HepG2 (cell line): ENCODE measurements around the gene SDC3. TPM values are rescaled to one million over a fixed set of nuclear protein-coding genes. Genes with fewer than 3 reads are reported as not detected.

Experiments used
- GATAD2A ChIP-seq: IDR thresholded peaks from 2 replicates; pipeline ENCODE4 v1.6.1; 2016
- HOXA5 ChIP-seq: sonication (generic); formaldehyde crosslinking; IDR thresholded peaks from 2 replicates; pipeline ENCODE4 v1.4.0; 2020; ENCODE audit warnings: missing genetic modification reagents
- IRF2 ChIP-seq: IDR thresholded peaks from 2 replicates; pipeline ENCODE4 v1.6.1; 2018; ENCODE audit warnings: missing genetic modification reagents, missing compliant biosample characterization
- NR2F2 ChIP-seq: IDR thresholded peaks from 2 replicates; pipeline ENCODE4 v1.6.1; 2012; ENCODE audit warnings: low read depth, inconsistent platforms, borderline replicate concordance
- PRMT3 ChIP-seq: sonication (generic); formaldehyde crosslinking; IDR thresholded peaks from 2 replicates; pipeline ENCODE4 v1.8.1; 2022; ENCODE audit warnings: low read depth, mild to moderate bottlenecking, moderate library complexity, missing genetic modification reagents, borderline replicate concordance
- PRPF4 ChIP-seq: fragments of 200-400 bp; formaldehyde crosslinking; IDR thresholded peaks from 2 replicates; pipeline ENCODE4 v1.6.1; 2016; ENCODE audit warnings: low read length, low read depth; ENCODE audit not compliant: poor library complexity, severe bottlenecking
- SMARCC2 ChIP-seq: fragments of 450-650 bp; IDR thresholded peaks from 2 replicates; pipeline ENCODE4 v1.6.1; 2017; ENCODE audit warnings: antibody characterized with exemption, mild to moderate bottlenecking
- ZNF317 ChIP-seq: sonication (generic); formaldehyde crosslinking; IDR thresholded peaks from 2 replicates; pipeline ENCODE4 v1.5.0; 2020; ENCODE audit warnings: mild to moderate bottlenecking, missing genetic modification reagents
- ZNF33B ChIP-seq: sonication (generic); formaldehyde crosslinking; IDR thresholded peaks from 2 replicates; pipeline ENCODE4 v1.5.1; 2020; ENCODE audit warnings: mild to moderate bottlenecking, missing genetic modification reagents
- ZSCAN30 ChIP-seq: sonication (generic); formaldehyde crosslinking; IDR thresholded peaks from 2 replicates; pipeline ENCODE4 v1.5.0; 2020; ENCODE audit warnings: mild to moderate bottlenecking, missing genetic modification reagents
- polyA plus RNA-seq, 8 experiments: library from polyadenylated mRNA; depleted of rRNA in 3 of 8; stranded (reverse) in 7 of 8; unstranded in 1 of 8; fragments of >200 nt; fragmentation: Illumina TruSeq in 4 of 8; extraction: Trizol in 4 of 8; gene quantifications; 2 replicates each; pipeline versions ENCODE4 v1.2.1 to v1.2.3, GENCODE V29; 2011 to 2016; ENCODE audit warnings: low read depth in 4 of 8, missing spikeins in 1 of 8, mixed read lengths in 1 of 8; ENCODE audit not compliant: insufficient read depth in 1 of 8
- total RNA-seq, 5 experiments: library from RNA; depleted of rRNA; stranded (reverse); fragments of >200 nt; fragmentation: Illumina TruSeq; extraction: Trizol; gene quantifications; 2 replicates each; pipeline ENCODE4 v1.2.3, GENCODE V29; 2016; ENCODE audit warnings: low read depth in 1 of 5
- TF ChIP-seq, protein P1 (sequence below): sonication (generic); formaldehyde crosslinking; IDR thresholded peaks from 2 replicates; pipeline ENCODE4 v1.4.0; 2020; ENCODE audit warnings: missing genetic modification reagents
- TF ChIP-seq, protein P2 (sequence below): sonication (generic); formaldehyde crosslinking; IDR thresholded peaks from 2 replicates; pipeline ENCODE4 v1.5.0; 2020; ENCODE audit warnings: mild to moderate bottlenecking, missing genetic modification reagents, moderate library complexity
- TF ChIP-seq, protein P3 (sequence below): sonication (generic); formaldehyde crosslinking; IDR thresholded peaks from 2 replicates; pipeline ENCODE4 v1.8.0; 2022; ENCODE audit warnings: mild to moderate bottlenecking, missing genetic modification reagents; ENCODE audit not compliant: insufficient replicate concordance
- TF ChIP-seq, protein P4 (sequence below): sonication (generic); formaldehyde crosslinking; IDR thresholded peaks from 2 replicates; pipeline ENCODE4 v1.4.0; 2020; ENCODE audit warnings: missing genetic modification reagents
- TF ChIP-seq, protein P5 (sequence below): conservative IDR thresholded peaks from 2 replicates; pipeline ENCODE4 v1.6.1; 2018; ENCODE audit warnings: missing genetic modification reagents

SDC3 gene
- total and polyA plus RNA-seq, 2 of the 13 experiments (the other 11 are each of a cell fraction or from before 2014, with no cell fraction given), result 0.49 to 0.84 TPM

DNA sequence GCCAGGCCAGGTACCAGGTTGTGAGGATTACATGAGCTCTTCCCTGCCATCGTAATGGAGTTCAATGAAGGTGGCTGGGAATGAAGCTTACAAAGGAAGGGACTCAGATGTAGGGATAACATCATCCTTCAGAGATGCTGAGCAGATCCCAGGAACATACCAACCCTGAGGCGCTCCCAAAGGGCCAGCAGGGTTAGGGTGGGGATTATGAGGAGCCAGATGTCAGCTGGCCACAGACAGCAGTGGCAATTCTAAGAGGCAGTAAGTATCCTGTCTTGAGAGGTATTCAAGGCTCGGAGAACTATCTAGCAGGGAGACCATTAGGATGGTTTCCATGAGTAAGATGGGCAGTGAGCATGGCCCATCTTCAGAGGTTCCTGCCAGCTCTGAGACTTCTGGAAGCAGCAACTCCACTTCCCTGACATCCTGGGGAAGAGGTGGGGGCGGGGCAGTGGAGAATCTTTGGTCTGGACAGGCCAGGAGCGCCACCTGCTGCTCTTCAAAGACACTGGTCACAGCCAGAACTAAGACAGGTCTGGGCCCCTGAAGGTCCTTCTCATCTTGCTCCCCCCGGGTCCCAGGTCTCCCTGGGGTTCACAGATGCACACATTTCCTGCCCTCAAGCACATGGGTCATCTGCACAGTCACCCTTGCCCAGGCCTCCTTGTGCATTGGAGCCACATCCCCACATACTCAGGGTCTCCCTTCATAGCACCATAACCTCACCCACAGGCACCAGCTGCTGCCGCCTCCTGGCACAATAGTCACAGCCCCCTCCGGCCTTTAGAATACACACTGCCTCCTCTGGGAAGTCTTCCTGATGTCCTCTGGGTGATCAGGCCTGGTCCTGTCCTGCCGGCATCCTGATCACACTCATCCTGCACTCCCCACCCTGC, 2.7 kb upstream of the SDC3 start (continued):
- TF ChIP-seq, protein P1, sequence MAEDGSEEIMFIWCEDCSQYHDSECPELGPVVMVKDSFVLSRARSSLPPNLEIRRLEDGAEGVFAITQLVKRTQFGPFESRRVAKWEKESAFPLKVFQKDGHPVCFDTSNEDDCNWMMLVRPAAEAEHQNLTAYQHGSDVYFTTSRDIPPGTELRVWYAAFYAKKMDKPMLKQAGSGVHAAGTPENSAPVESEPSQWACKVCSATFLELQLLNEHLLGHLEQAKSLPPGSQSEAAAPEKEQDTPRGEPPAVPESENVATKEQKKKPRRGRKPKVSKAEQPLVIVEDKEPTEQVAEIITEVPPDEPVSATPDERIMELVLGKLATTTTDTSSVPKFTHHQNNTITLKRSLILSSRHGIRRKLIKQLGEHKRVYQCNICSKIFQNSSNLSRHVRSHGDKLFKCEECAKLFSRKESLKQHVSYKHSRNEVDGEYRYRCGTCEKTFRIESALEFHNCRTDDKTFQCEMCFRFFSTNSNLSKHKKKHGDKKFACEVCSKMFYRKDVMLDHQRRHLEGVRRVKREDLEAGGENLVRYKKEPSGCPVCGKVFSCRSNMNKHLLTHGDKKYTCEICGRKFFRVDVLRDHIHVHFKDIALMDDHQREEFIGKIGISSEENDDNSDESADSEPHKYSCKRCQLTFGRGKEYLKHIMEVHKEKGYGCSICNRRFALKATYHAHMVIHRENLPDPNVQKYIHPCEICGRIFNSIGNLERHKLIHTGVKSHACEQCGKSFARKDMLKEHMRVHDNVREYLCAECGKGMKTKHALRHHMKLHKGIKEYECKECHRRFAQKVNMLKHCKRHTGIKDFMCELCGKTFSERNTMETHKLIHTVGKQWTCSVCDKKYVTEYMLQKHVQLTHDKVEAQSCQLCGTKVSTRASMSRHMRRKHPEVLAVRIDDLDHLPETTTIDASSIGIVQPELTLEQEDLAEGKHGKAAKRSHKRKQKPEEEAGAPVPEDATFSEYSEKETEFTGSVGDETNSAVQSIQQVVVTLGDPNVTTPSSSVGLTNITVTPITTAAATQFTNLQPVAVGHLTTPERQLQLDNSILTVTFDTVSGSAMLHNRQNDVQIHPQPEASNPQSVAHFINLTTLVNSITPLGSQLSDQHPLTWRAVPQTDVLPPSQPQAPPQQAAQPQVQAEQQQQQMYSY (CRISPR knock-in tag), result no peak
- no peak for TF ChIP-seq ZNF33B (CRISPR knock-in tag)
- 0 out of 2 replicates have a peak, but pooled peaks have one; percentile 21 for TF ChIP-seq NR2F2
- TF ChIP-seq, protein P2, sequence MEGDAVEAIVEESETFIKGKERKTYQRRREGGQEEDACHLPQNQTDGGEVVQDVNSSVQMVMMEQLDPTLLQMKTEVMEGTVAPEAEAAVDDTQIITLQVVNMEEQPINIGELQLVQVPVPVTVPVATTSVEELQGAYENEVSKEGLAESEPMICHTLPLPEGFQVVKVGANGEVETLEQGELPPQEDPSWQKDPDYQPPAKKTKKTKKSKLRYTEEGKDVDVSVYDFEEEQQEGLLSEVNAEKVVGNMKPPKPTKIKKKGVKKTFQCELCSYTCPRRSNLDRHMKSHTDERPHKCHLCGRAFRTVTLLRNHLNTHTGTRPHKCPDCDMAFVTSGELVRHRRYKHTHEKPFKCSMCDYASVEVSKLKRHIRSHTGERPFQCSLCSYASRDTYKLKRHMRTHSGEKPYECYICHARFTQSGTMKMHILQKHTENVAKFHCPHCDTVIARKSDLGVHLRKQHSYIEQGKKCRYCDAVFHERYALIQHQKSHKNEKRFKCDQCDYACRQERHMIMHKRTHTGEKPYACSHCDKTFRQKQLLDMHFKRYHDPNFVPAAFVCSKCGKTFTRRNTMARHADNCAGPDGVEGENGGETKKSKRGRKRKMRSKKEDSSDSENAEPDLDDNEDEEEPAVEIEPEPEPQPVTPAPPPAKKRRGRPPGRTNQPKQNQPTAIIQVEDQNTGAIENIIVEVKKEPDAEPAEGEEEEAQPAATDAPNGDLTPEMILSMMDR, result peak; percentile 91
- TF ChIP-seq ZSCAN30, result no peak
- TF ChIP-seq, protein P3, sequence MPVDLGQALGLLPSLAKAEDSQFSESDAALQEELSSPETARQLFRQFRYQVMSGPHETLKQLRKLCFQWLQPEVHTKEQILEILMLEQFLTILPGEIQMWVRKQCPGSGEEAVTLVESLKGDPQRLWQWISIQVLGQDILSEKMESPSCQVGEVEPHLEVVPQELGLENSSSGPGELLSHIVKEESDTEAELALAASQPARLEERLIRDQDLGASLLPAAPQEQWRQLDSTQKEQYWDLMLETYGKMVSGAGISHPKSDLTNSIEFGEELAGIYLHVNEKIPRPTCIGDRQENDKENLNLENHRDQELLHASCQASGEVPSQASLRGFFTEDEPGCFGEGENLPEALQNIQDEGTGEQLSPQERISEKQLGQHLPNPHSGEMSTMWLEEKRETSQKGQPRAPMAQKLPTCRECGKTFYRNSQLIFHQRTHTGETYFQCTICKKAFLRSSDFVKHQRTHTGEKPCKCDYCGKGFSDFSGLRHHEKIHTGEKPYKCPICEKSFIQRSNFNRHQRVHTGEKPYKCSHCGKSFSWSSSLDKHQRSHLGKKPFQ (CRISPR knock-in tag), result no peak
- 0 out of 2 replicates have a peak, but pooled peaks have one; percentile 13 for TF ChIP-seq GATAD2A (CRISPR knock-in tag)
- no peak for TF ChIP-seq SMARCC2
- TF ChIP-seq ZNF317 (CRISPR knock-in tag), result 0 out of 2 replicates have a peak, but pooled peaks have one; percentile 30
- TF ChIP-seq, protein P4, sequence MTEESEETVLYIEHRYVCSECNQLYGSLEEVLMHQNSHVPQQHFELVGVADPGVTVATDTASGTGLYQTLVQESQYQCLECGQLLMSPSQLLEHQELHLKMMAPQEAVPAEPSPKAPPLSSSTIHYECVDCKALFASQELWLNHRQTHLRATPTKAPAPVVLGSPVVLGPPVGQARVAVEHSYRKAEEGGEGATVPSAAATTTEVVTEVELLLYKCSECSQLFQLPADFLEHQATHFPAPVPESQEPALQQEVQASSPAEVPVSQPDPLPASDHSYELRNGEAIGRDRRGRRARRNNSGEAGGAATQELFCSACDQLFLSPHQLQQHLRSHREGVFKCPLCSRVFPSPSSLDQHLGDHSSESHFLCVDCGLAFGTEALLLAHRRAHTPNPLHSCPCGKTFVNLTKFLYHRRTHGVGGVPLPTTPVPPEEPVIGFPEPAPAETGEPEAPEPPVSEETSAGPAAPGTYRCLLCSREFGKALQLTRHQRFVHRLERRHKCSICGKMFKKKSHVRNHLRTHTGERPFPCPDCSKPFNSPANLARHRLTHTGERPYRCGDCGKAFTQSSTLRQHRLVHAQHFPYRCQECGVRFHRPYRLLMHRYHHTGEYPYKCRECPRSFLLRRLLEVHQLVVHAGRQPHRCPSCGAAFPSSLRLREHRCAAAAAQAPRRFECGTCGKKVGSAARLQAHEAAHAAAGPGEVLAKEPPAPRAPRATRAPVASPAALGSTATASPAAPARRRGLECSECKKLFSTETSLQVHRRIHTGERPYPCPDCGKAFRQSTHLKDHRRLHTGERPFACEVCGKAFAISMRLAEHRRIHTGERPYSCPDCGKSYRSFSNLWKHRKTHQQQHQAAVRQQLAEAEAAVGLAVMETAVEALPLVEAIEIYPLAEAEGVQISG, result peak; percentile 49; the same call in 1 of the 2 replicates
- TF ChIP-seq, protein P5, sequence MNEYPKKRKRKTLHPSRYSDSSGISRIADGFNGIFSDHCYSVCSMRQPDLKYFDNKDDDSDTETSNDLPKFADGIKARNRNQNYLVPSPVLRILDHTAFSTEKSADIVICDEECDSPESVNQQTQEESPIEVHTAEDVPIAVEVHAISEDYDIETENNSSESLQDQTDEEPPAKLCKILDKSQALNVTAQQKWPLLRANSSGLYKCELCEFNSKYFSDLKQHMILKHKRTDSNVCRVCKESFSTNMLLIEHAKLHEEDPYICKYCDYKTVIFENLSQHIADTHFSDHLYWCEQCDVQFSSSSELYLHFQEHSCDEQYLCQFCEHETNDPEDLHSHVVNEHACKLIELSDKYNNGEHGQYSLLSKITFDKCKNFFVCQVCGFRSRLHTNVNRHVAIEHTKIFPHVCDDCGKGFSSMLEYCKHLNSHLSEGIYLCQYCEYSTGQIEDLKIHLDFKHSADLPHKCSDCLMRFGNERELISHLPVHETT, result no peak
- TF ChIP-seq PRMT3 (CRISPR knock-in tag), result no peak
- TF ChIP-seq HOXA5 (CRISPR knock-in tag), result peak; percentile 50; the same call in 1 of the 2 replicates
- peak; percentile 60 for TF ChIP-seq PRPF4
- 0 out of 2 replicates have a peak, but pooled peaks have one; percentile 31 for TF ChIP-seq IRF2
